Hepatocyte (in vitro differentiated cells): ENCODE measurements around the gene XPO6. TPM values are rescaled to one million over a fixed set of nuclear protein-coding genes. Genes with fewer than 3 reads are reported as not detected.

Source experiments
- DNase-seq: peaks from one replicate; pipeline ENCODE4 v3.0.0-alpha.2; 2016; ENCODE audit warnings: low spot score
- H2AFZ ChIP-seq: fragments of 200-600 bp; sonication (generic); 2 replicates; pipeline ENCODE4 v1.6.0; 2016; ENCODE audit warnings: antibody characterized with exemption, mild to moderate bottlenecking
- H3K27ac ChIP-seq: fragments of 200-600 bp; sonication (generic); 2 replicates; pipeline ENCODE4 v1.5.1; 2016; ENCODE audit warnings: mild to moderate bottlenecking
- H3K27me3 ChIP-seq: fragments of 200-600 bp; sonication (generic); 2 replicates; pipeline ENCODE4 v1.6.1; 2016
- H3K36me3 ChIP-seq: fragments of 200-600 bp; sonication (generic); replicated peaks from 2 replicates; pipeline ENCODE4 v1.5.1; 2016; ENCODE audit warnings: low read depth; ENCODE audit not compliant: insufficient read depth
- H3K4me1 ChIP-seq: fragments of 200-600 bp; sonication (generic); 2 replicates; pipeline ENCODE4 v1.5.1; 2016; ENCODE audit warnings: mild to moderate bottlenecking, moderate library complexity; ENCODE audit not compliant: insufficient read depth
- H3K4me2 ChIP-seq: fragments of 200-600 bp; sonication (generic); 2 replicates; pipeline ENCODE4 v1.6.0; 2016
- H3K4me3 ChIP-seq: fragments of 200-600 bp; sonication (generic); 2 replicates; pipeline ENCODE4 v1.5.1; 2016; ENCODE audit warnings: mild to moderate bottlenecking
- H3K79me2 ChIP-seq: fragments of 200-600 bp; sonication (generic); 2 replicates; pipeline ENCODE4 v1.6.0; 2017; ENCODE audit warnings: mild to moderate bottlenecking
- H3K9me2 ChIP-seq: fragments of 200-600 bp; sonication (generic); replicated peaks from 2 replicates; pipeline ENCODE4 v1.6.0; 2017; ENCODE audit warnings: mild to moderate bottlenecking; ENCODE audit not compliant: insufficient read depth
- H3K9me3 ChIP-seq: fragments of 200-600 bp; sonication (generic); 2 replicates; pipeline ENCODE4 v1.5.1; 2016; ENCODE audit warnings: low read depth, mild to moderate bottlenecking
- H4K20me1 ChIP-seq: fragments of 200-600 bp; sonication (generic); 2 replicates; pipeline ENCODE4 v1.6.0; 2016; ENCODE audit warnings: mild to moderate bottlenecking; ENCODE audit not compliant: insufficient read depth, poor library complexity, severe bottlenecking
- EZH2 ChIP-seq: fragments of 200-600 bp; sonication (generic); IDR thresholded peaks from 2 replicates; pipeline ENCODE4 v1.6.1; 2016; ENCODE audit warnings: antibody characterized with exemption, mild to moderate bottlenecking, borderline replicate concordance
- EZH2phosphoT487 ChIP-seq: fragments of 200-600 bp; sonication (generic); IDR thresholded peaks from one replicate; pipeline ENCODE4 v1.6.1; 2018; ENCODE audit warnings: antibody characterized with exemption, mild to moderate bottlenecking, low read depth, moderate library complexity; ENCODE audit not compliant: unreplicated experiment, severe bottlenecking
- WGBS: methylation state at CpG from one replicate; pipeline ENCODE4 v1.1.6; 2016; ENCODE audit warnings: low lambda C conversion rate; ENCODE audit errors: missing lambda C conversion rate; 5-methylcytosine and 5-hydroxymethylcytosine counted together
- polyA plus RNA-seq: library from polyadenylated mRNA; unstranded; fragments of >200 nt; fragmentation: Nextera tagmentation; extraction: Ambion mirVana; gene quantifications from 2 replicates; pipeline ENCODE4 v1.2.1, GENCODE V29; 2016
- total RNA-seq: library from RNA; depleted of rRNA; stranded (reverse); fragments of >200 nt; gene quantifications from 2 replicates; pipeline ENCODE4 v1.2.3, GENCODE V29; 2014
- TF ChIP-seq, protein P1 (sequence below): fragments of 200-600 bp; sonication (generic); IDR thresholded peaks from 2 replicates; pipeline ENCODE4 v1.5.1; 2016; ENCODE audit warnings: antibody characterized with exemption, mild to moderate bottlenecking; ENCODE audit not compliant: poor library complexity

XPO6 gene
- total and polyA plus RNA-seq, 2 experiments from 2014 or later = 39.8 to 111 TPM

DNA sequence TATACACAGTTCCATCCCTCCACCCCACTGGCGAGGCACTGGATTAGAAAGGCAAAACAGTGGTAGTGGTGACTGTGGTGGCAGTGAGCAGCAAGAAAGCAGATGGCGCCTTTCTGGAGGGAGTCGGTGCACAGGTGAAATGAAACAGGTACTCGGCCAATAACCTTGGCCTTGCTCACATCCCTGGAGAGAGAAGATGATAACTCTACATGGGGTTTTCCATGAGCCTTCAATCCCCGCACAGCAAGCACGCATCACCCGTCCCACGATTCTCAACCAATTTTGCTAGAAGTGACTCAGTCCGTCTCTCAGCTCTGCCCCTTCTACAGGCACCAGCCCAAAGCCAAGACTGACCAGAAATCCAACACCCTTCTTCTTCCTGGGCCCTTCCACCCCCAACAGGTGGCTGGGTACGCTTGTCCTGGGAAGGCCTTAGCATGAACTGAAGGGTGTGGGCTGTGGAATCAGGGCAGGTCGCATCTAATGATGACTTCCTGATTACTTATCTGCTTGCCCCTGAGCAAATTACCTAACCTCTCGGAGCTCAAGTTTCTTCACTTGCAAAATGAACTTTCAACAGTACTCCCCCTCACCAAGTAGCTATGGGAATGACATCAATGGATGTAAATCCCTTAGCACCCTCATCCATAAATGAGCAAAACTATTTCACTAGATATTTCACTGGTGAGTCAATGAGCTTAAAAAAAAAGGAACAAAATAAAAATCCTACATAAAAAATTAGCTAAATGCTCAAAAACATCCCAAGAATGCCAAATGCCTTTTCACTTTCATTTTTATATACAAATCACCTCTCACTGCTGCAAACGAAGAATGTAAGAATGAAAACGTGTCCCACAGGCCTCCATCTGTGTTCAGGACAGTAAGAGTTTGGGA, 18.0 kb downstream of the XPO6 start:
- peaks cover 94% of the 10 kb centered on the region for H3K79me2 ChIP-seq
- WGBS = 81% methylated on average over 14 of the region's 14 CpGs
- TF ChIP-seq, protein P1, sequence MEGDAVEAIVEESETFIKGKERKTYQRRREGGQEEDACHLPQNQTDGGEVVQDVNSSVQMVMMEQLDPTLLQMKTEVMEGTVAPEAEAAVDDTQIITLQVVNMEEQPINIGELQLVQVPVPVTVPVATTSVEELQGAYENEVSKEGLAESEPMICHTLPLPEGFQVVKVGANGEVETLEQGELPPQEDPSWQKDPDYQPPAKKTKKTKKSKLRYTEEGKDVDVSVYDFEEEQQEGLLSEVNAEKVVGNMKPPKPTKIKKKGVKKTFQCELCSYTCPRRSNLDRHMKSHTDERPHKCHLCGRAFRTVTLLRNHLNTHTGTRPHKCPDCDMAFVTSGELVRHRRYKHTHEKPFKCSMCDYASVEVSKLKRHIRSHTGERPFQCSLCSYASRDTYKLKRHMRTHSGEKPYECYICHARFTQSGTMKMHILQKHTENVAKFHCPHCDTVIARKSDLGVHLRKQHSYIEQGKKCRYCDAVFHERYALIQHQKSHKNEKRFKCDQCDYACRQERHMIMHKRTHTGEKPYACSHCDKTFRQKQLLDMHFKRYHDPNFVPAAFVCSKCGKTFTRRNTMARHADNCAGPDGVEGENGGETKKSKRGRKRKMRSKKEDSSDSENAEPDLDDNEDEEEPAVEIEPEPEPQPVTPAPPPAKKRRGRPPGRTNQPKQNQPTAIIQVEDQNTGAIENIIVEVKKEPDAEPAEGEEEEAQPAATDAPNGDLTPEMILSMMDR = no peak
- TF ChIP-seq EZH2phosphoT487 = no peak
- no peak for TF ChIP-seq EZH2
- H3K36me3 ChIP-seq = no peaks in the 10 kb centered on the region
- peaks cover 31% of the 10 kb centered on the region for H4K20me1 ChIP-seq
- no peaks in the 10 kb centered on the region for H3K4me1 ChIP-seq
- H3K4me2 ChIP-seq = peak overlapping the region; percentile 23
- DNase-seq = no peak
- peak overlapping the region; percentile 34 for H3K27ac ChIP-seq
- H3K9me2 ChIP-seq = no peaks in the 10 kb centered on the region
- H3K4me3 ChIP-seq = no peak overlapping the region
- no peaks in the 10 kb centered on the region for H3K27me3 ChIP-seq
- no peak overlapping the region for H2AFZ ChIP-seq
- no peaks in the 10 kb centered on the region for H3K9me3 ChIP-seq

DNA sequence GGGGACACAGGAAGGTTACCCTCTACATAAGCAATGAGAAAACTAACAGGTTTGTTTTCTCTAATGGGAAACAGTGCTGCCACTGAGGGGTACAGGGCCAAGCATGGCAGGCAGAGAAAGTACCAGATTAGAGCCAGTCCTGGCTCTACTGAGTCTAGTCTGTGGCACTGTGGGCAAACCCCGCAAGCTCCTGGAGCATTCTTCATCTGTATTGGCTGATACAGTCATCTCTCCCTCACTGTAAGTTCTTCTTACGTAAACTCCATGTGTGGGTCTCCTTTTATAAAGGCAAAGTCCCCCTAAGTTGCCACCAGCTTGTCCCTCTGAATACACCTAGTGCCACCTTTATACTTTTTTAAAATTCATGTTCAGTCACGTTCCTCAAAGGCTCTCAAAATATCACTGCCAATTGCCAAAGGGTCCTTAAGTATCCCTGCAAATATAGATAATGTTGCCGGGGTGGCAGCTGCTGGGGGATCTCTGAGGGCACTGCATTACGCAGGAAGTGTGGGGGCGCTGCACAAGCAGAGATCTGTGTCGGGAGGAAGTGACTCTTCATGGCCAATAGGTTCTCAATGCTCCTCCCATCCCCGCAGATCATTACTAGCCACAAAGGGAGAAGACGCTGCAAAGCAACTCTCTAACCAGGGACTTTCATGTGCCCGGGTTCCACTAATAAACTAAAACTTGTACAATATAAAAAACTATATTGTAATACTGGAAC, 18.8 kb downstream of the XPO6 start:
- no peak overlapping the region for H2AFZ ChIP-seq
- no peak overlapping the region for H3K4me3 ChIP-seq
- H3K9me2 ChIP-seq = no peaks in the 10 kb centered on the region
- DNase-seq = no peak
- peaks cover 34% of the 10 kb centered on the region for H4K20me1 ChIP-seq
- WGBS = 96% methylated on average over 10 of the region's 10 CpGs
- H3K4me1 ChIP-seq = no peaks in the 10 kb centered on the region
- H3K36me3 ChIP-seq = no peaks in the 10 kb centered on the region
- no peak overlapping the region for H3K27ac ChIP-seq
- H3K79me2 ChIP-seq = peaks cover 92% of the 10 kb centered on the region
- TF ChIP-seq, protein P1 = no peak
- TF ChIP-seq EZH2phosphoT487 (no peak), EZH2 (no peak)
- no peak overlapping the region for H3K4me2 ChIP-seq
- H3K9me3 ChIP-seq = no peaks in the 10 kb centered on the region
- no peaks in the 10 kb centered on the region for H3K27me3 ChIP-seq

DNA sequence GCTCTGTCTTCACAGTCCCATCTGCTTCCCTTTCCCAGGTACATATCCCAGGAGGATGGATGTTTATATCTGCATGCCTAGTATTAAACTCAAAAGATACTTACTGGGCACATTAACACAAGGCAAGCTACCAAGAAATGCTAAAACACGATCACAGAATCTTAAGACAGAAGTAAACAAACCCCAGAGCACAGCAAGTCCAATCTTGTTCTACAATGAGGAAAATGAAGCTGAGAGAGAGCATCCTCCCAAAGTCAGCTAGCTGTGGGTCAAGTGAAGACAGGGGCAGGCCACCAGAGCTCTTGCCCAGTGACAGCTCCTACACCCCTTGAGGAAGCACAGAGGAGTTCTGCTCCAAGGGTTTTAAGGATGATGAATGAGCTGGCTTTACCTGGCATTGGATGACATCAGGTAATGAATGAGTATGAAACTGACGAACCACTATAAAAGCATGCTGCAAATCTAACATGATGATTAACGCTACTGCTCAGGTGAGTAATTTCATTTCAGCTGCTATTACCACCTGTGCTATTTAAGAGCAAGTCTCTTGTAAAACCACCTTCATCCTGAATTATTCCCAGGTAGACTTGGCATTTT, 20.3 kb downstream of the XPO6 start:
- Histone ChIP-seq H3K9me2 (no peaks in the 10 kb centered on the region), H4K20me1 (peaks cover 34% of the 10 kb centered on the region), H3K9me3 (no peaks in the 10 kb centered on the region), H3K4me3 (no peak overlapping the region), H3K36me3 (no peaks in the 10 kb centered on the region), H3K4me1 (no peaks in the 10 kb centered on the region), H3K79me2 (peaks cover 94% of the 10 kb centered on the region), H3K27ac (no peak overlapping the region), H3K27me3 (no peaks in the 10 kb centered on the region), H2AFZ (no peak overlapping the region), H3K4me2 (no peak overlapping the region)
- TF ChIP-seq EZH2 (no peak), EZH2phosphoT487 (no peak)
- TF ChIP-seq, protein P1 = no peak
- DNase-seq = no peak
- 76% methylated on average over 3 of the region's 3 CpGs for WGBS
